ENCODE results near the gene POLD1.
A peak's percentile ranks its signal among the peaks of the same experiment; 100 is the strongest.

The POLD1 gene

DNA sequence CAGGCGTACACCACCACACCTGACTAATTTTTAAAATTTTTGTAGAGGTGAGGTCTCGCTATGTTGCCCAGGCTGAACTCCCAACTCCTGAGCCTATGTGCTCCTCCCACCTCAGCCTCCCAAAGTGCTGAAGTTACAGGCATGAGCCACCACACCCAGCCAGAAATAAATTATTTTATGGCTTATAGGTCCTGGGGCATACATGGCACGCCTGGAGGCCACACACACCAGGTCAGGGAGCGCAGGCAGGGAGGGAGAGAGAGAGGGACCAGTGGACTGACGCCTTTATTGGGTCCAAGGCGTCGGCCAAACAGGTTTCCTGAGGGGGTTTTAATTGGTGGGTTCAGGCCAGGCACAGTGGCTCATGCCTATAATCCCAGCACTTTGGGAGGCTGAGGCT is 41.4 kb downstream of the POLD1 start:
- H3K36me3 ChIP-seq (ENCODE audit: control insufficient read depth, insufficient read depth, low read length) = peaks cover 6% of the 10 kb centered on the region

DNA sequence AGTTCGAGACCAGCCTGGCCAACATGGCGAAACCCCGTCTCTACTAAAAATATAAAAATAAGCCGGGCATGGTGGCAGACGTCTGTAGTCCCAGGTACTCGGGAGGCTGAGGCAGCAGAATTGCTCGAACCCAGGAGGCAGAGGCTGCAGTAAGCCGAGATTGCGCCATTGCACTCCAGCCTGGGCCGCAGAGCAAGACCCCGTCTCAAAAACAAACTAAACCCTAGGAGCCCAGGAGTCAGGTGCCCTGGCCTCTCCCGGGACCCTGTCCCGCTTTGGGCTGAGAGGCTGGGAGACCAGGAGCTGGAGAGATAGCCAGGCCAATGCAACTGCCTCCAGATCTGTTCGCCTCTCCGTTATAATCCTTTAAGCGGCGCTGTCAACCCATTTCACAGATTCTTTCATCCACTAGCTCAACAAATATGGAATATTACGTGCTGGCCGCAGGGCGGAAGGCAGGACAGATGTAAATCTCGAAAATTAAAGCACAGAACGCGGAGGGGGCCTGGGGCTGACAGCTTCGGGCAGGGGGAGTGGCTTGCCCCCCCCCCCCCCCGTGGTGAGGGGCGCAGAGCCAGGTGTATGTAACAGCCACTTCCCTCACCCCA is 43.3 kb downstream of the POLD1 start:
- H3K4me3 ChIP-seq (replicated peaks; ENCODE audit: low read depth, low read length) = no peak overlapping the region
- H3K27me3 ChIP-seq (replicated peaks; ENCODE audit: control insufficient read depth, insufficient read depth, low read length) = no peaks in the 10 kb centered on the region
- H3K36me3 ChIP-seq (ENCODE audit: control insufficient read depth, insufficient read depth, low read length) = peaks cover 3% of the 10 kb centered on the region
- no peak for DNase-seq (ENCODE audit: extremely low read depth, insufficient read length)
- TF ChIP-seq, protein P1, sequence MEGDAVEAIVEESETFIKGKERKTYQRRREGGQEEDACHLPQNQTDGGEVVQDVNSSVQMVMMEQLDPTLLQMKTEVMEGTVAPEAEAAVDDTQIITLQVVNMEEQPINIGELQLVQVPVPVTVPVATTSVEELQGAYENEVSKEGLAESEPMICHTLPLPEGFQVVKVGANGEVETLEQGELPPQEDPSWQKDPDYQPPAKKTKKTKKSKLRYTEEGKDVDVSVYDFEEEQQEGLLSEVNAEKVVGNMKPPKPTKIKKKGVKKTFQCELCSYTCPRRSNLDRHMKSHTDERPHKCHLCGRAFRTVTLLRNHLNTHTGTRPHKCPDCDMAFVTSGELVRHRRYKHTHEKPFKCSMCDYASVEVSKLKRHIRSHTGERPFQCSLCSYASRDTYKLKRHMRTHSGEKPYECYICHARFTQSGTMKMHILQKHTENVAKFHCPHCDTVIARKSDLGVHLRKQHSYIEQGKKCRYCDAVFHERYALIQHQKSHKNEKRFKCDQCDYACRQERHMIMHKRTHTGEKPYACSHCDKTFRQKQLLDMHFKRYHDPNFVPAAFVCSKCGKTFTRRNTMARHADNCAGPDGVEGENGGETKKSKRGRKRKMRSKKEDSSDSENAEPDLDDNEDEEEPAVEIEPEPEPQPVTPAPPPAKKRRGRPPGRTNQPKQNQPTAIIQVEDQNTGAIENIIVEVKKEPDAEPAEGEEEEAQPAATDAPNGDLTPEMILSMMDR (IDR thresholded peaks at IDR 0.05; ENCODE audit: insufficient read depth, low read length, poor library complexity, severe bottlenecking) = no peak

More for the DNA sequence above, 41.4 kb downstream of the POLD1 start:
- TF ChIP-seq, protein P1 (IDR thresholded peaks at IDR 0.05; ENCODE audit: insufficient read depth, low read length, poor library complexity, severe bottlenecking) = no peak
- no peak for DNase-seq (ENCODE audit: extremely low read depth, insufficient read length)
- H3K27me3 ChIP-seq (replicated peaks; ENCODE audit: control insufficient read depth, insufficient read depth, low read length) = no peaks in the 10 kb centered on the region
- no peak overlapping the region for H3K4me3 ChIP-seq (replicated peaks; ENCODE audit: low read depth, low read length)

DNA sequence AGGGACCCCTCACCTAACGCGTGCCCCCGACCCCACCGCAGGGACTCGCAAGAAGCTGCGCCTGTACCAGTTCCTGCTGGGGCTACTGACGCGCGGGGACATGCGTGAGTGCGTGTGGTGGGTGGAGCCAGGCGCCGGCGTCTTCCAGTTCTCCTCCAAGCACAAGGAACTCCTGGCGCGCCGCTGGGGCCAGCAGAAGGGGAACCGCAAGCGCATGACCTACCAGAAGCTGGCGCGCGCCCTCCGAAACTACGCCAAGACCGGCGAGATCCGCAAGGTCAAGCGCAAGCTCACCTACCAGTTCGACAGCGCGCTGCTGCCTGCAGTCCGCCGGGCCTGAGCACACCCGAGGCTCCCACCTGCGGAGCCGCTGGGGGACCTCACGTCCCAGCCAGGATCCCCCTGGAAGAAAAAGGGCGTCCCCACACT is 43.9 kb downstream of the POLD1 start:
- no peaks in the 10 kb centered on the region for H3K27me3 ChIP-seq (replicated peaks; ENCODE audit: control insufficient read depth, insufficient read depth, low read length)
- DNase-seq (ENCODE audit: extremely low read depth, insufficient read length) = peak; percentile 81
- H3K4me3 ChIP-seq (replicated peaks; ENCODE audit: low read depth, low read length) = no peak overlapping the region
- TF ChIP-seq, protein P1 (IDR thresholded peaks at IDR 0.05; ENCODE audit: insufficient read depth, low read length, poor library complexity, severe bottlenecking) = no peak
- H3K36me3 ChIP-seq (ENCODE audit: control insufficient read depth, insufficient read depth, low read length) = peaks cover 2% of the 10 kb centered on the region; the same call in 1 of the 2 replicates

DNA sequence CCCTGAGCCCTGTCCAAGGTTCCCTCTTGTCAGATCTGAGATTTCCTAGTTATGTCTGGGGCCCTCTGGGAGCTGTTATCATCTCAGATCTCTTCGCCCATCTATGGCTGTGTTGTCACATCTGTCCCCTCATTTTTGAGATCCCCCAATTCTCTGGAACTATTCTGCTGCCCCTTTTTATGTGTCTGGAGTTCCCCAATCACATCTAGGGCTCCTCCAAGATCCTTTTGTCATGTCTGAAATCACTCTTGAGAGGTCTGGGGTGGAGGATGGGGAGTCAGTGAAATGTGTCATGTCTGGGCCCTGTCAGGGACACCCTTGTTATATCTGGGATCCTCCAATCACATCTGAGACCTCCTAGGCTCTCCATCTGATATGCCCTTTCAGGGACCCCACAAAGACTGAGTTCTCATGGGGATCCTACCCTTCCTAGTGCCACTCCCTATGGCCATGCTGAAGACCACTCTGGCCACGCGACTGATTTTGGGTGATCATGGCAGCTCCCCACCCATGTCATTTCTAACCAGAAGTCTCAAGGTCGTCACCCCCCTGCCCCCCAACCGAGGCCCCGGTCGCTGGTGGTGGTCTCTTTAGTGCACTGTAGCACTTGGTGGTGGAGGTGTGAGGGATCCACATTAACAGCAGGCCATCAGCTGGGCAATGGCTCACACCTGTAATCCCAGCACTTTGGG is 44.8 kb downstream of the POLD1 start:
- Histone ChIP-seq H3K4me3 (replicated peaks; ENCODE audit: low read depth, low read length) (no peak overlapping the region), H3K27me3 (replicated peaks; ENCODE audit: control insufficient read depth, insufficient read depth, low read length) (no peaks in the 10 kb centered on the region), H3K36me3 (ENCODE audit: control insufficient read depth, insufficient read depth, low read length) (no peaks in the 10 kb centered on the region)
- TF ChIP-seq, protein P1 (IDR thresholded peaks at IDR 0.05; ENCODE audit: insufficient read depth, low read length, poor library complexity, severe bottlenecking) = no peak
- DNase-seq (ENCODE audit: extremely low read depth, insufficient read length) = no peak

DNA sequence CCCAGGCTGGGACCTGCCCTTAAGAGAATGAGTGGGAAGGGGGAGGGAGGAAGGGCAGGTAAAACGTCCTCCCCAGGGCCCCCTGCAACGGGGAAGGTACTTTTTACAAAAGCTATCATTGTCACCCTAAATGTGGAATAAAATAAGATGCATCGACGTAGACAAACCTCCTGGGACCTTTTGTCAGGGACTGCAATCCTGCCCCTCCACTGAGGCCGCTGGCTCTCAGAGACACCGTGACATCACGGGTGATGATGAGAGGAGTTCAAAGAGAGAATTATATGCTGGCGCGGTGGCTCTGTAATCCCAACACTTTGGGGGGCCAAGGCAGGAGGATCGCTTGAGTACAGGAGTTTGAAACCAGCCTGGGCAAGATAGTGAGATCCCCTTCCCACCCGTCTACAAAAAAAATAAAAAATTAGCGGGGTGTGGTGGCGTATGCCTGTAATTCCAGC is 46.8 kb downstream of the POLD1 start:
- H3K36me3 ChIP-seq (ENCODE audit: control insufficient read depth, insufficient read depth, low read length) = no peaks in the 10 kb centered on the region
- peak; percentile 51 for DNase-seq (ENCODE audit: extremely low read depth, insufficient read length)
- H3K4me3 ChIP-seq (replicated peaks; ENCODE audit: low read depth, low read length) = peak overlapping the region; percentile 56
- no peaks in the 10 kb centered on the region for H3K27me3 ChIP-seq (replicated peaks; ENCODE audit: control insufficient read depth, insufficient read depth, low read length)
- TF ChIP-seq, protein P1 (IDR thresholded peaks at IDR 0.05; ENCODE audit: insufficient read depth, low read length, poor library complexity, severe bottlenecking) = no peak

Data from GM06990 (cell line).